ENCODE measurements around the gene HFM1. TPM values are rescaled to one million over a fixed set of nuclear protein-coding genes. Genes with fewer than 3 reads are reported as not detected.
A peak's percentile ranks its signal among the peaks of the same experiment; 100 is the strongest.
"Not testable (repeated sequence)": the region's sequence is repeated elsewhere in the genome, so short reads cannot be mapped to it uniquely, and the experiment has no call there.

The HFM1 gene
- polyA plus RNA-seq, 3 donors: 5.2 to 8.5 (median 7.4) TPM

- DNase-seq: no peak
Measured at GRCh38 chr1:91381844-91382243, 22.8 kb downstream of the HFM1 start.

DNA sequence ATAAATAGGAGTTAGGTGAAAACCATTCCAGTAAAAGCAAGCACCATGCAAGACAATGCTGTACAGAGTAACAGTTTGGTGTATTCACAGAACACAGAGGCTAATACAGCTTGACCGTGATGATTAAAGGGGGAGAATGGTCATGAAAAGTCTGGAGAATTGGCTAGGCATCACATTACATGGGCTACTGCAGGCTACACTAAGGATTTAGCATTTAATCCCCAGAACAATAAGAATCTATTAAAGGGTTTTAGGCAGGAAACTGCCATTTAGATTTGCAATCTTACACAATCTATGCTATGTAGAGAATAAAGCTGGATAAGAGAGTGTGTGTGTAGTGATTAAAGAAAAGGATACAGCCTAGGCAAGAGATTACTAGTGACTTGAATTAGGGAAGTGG is 30.6 kb downstream of the HFM1 start:
- DNase-seq: no peak

DNA sequence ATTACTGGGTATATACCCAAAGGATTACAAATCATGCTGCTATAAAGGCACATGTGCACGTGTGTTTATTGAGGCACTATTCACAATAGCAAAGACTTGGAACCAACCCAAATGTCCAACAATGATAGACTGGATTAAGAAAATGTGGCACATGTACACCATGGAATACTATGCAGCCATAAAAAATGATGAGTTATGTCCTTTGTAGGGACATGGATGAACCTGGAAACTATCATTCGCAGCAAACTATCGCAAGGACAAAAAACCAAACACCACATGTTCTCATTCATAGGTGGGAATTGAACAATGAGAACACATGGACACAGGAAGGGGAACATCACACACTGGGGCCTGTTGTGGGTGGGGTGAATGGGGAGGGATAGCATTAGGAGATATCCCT is 32.4 kb downstream of the HFM1 start:
- DNase-seq: not testable (repeated sequence)

DNA sequence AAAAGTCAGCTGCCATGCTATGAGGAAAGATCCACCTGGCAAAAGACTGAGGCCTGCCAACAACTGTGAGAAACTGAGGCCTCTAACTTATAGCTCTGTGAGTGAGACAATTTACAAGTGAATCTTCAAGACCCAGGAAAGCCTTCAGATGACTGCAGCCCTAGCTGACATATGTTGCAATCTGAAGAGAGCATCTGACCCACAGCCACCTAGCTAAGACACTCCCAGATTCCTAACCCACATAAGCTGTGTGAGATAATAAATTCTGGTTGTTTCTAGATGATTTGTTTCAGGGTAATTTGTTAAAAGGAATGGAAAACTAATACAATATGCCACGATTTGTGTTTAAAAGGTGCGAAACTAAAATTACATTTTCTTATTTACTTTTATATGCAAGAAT is 55.1 kb downstream of the HFM1 start:
- peak; percentile 15 for DNase-seq

- no peak for DNase-seq
Measured at GRCh38 chr1:91346824-91347223, 57.8 kb downstream of the HFM1 start.

- DNase-seq: peak; percentile 49
Measured at GRCh38 chr1:91345395-91346005, 59.1 kb downstream of the HFM1 start.

GRCh38 chr1:91338501-91338900 is 66.1 kb downstream of the HFM1 start:
- DNase-seq: no peak

- DNase-seq: no peak
Measured at GRCh38 chr1:91335603-91336002, 69.0 kb downstream of the HFM1 start.

DNA sequence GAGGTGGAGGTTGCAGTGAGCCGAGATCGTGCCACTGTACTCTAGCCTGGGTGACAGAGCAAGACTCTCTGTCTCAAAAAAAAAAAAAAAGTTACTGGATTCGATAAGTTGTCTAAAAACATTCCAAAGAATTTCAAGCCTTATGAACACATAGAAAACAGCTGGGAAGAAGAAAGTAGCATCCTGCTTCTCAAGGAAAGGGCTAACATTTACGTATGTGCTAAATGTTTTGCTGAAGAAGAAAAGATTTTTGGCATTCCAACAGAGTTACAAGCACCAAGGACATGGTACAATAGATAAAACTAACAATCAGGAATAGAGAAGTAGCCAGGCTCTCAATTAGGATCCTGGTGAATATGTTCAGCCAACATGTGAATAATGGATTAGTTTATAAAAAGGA is 69.8 kb downstream of the HFM1 start:
- DNase-seq: no peak

DNA sequence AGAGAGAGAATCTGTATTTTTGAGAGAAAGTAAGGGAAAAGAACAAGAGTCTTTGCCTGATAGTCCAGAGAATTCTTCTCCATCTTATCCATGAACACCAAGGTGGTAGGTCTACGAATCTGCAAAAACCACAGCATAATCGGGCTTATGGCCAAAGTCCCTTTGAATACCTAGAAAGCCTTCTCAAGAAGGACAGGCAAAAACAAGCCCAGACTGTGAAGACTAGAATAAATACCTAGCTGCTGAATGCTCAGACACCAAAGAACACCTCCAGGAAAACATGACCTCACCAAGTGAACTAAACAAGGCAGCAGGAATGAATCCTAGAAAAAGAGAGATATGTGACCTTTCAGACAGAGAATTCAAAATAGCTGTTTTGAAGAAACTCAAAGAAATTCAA is 79.2 kb downstream of the HFM1 start:
- DNase-seq: no peak

DNA sequence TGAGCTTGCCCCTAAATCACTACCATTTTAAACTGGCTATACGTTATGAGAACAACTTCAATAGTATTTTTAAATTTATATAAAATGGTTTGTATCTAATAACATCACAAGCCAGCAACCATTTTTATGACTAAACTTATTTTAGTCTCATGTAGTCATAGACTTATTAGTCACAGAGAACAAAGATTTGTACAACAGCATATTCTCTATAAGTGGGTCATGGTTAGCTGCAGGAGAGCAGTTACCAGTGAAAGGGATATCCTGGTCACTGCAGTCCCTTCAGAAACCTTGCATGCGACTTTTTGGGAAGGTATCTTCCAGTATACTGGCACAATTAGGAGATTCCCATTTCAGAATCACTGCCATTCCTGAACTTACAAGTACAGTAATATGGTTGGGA is 90.0 kb downstream of the HFM1 start:
- DNase-seq: no peak

- DNase-seq: no peak
Measured at GRCh38 chr1:91311672-91312071, 93.0 kb downstream of the HFM1 start.

DNA sequence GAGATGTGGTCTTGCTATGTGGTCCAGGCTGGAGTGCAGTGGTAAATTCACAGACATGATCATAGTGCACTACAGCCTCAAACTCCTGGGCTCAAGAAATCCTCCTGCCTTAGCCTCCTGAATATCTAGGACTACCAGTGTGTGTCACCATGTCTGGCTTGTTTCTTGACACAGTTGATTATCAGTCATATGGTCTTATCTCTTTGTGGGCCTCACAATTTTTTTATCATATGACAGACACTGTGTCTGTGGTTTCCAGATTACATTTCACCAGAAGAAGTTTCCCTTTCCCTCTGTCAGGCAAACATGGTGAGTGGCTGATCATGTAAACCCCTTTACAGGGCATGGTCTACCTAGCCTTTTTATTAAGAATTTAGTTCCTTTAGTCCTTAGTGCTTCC is 96.1 kb downstream of the HFM1 start:
- no peak for DNase-seq

GRCh38 chr1:91307784-91308409 is 96.7 kb downstream of the HFM1 start:
- no peak for DNase-seq

DNA sequence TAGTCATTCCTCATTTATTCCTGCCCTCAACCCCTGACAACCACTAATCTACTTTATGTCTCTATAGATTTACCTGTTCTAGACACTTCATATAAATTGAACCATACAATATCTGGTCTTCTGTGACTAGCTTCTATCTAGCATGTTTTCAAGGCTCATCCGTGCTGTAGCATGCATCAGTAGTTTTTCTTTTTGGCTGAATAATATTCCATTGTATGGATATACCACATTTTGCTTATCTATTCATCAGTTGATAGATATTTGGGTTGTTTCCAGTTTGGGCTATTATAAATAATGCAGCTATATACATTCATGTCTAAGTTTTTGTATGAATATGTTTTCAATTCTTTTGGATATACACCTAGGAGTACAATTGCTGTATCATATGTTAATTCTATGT is 101.5 kb downstream of the HFM1 start:
- no peak for DNase-seq

DNA sequence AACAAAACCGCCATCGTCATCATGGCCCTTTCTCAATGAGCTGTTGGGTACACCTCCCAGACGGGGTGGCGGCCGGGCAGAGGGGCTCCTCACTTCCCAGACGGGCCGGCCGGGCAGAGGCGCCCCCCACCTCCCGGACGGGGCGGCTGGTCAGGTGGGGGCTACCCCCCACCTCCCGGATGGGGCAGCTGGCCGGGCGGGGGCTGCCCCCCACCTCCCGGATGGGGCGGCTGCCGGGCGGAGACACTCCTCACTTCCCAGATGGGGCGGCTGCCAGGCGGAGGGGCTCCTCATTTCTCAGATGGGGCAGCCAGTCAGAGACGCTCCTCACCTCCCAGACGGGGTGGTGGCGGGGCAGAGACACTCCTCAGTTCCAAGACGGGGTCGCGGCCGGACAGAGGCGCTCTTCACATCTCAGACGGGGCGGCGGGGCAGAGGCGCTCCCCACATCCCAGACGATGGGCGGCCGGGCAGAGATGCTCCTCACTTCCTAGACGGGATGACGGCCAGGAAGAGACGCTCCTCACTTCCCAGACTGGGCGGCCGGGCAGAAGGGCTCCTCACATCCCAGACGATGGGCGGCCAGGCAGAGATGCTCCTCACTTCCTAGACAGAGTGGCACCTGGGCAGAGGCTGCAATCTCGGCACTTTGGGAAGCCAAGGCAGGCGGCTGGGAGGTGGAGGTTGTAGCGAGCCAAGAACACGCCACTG is 115.6 kb downstream of the HFM1 start:
- not testable (repeated sequence) for DNase-seq

DNA sequence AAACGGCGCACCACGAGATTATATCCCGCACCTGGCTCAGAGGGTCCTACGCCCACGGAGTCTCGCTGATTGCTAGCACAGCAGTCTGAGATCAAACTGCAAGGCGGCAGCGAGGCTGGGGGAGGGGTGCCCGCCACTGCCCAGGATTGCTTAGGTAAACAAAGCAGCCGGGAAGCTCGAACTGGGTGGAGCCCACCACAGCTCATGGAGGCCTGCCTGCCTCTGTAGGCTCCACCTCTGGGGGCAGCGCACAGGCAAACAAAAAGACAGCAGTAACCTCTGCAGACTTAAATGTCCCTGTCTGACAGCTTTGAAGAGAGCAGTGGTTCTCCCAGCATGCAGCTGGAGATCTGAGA is 117.7 kb downstream of the HFM1 start:
- not testable (repeated sequence) for DNase-seq

GRCh38 chr1:91286259-91286961 is 118.2 kb downstream of the HFM1 start:
- DNase-seq: not testable (repeated sequence)

DNA sequence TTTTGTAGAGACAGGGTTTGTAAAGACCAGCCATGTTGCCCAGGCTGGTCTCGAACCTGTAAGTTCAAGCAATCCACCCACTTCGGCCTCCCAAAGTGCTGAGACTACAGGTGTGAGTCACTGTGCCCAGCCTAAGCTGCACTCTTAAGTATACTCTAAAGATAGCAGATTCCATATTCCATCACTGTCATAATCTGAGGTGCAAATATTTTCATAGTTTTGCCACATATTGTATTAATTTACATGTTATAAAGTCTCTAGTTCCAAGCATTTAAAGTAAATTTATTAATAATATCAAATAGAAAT is 121.3 kb downstream of the HFM1 start:
- no peak for DNase-seq

DNA sequence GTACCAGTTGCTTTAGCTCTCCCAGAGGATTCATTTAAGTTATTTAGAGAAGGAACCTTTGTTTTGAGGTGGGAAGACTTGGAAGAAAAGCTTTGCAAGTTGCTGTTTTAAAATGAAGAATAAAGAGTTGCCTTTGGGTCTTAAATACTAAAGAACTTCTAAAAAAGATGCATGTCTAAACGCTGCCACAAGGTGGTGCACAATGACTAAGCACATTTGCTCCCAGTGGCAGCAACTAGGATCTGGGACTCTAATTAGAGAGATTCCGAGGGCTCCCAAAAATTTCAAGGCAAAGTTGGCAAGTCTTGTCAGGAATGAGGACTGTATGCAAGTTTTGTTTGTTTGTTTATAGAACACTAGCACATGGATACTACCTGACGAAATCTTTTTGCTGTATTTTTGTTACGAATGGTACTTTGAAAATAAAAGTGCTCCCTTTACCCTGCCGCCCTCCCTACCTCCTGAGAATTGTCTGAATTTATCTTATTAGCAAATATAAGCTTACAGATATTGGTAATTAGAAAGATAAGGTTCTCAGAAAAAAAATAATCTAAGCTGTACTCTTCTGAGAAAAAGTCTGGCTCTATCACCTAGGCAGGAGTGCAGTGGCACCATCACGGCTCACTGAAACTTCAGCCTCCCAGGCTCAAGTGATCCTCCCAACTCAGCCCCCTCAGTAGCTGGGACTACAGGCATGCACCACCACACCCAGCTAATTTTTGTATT is 121.8 kb downstream of the HFM1 start:
- DNase-seq: peak; percentile 65

DNA sequence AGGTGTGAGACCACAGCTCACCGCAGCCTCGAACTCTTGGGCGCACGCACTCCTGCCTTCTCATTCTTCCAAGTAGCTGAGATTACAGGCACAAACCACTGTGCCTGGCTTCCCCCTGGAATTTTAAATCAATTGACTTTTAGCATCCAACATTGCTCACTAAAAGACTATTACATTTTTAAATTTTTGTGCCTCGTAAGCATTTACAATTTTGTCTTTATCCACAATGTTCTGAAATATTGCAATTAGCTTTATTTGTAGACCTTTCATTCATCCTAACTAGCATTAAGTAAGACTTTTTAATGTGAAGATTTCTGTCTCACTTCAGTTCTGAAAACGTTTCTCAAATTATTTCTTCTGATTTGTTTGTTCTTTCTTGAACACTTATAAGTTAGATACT is 122.9 kb downstream of the HFM1 start:
- DNase-seq: no peak

DNA sequence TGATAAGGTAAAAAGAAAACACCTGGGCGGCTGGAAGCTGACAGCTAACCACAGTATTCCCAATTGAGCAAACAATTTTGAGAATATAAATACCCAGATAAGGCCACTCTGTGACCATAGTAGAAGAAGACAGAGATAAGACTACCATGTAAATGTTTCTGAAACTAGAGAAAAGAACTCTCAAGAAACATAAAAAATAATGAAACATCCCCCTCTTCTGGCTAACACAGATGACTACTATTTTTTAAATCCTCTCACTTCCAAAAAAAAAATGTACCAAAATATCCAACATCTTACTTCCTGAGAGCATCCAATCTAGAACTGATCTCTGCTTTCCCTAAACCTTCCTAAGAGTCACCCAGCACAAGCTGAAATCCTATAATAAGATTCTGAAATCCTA is 125.9 kb downstream of the HFM1 start:
- DNase-seq: peak; percentile 19
